HG03159 (cell line): ENCODE data around the gene ITGB6.
"Not testable (repeated sequence)": the region's sequence is repeated elsewhere in the genome, so short reads cannot be mapped to it uniquely, and the experiment has no call there.

Experiments used
- ATAC-seq: cut with Tn5 transposase; IDR thresholded peaks from one replicate; pipeline ENCODE4 v1.9.1; 2021; ENCODE audit warnings: mild to moderate bottlenecking, moderate library complexity; ENCODE audit not compliant: unreplicated experiment

ITGB6 gene

DNA sequence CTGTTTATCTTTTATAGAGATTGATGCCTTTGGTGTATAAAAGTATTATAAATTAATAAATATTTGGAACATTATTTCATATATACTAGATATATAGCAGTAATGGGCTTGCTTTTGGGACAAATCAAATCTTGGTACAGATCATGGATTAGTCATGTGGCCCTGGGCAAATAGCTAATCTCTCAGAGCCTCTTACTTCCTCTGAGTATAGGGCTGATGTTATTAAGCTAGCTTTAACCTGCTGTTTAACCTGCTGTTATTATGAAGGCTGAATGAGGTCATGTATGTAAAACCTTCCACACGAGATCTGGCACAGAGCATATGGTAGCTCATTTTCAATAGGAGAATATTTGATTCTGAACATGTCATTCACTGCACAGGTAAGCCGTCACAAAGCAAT, 5.7 kb downstream of the ITGB6 start:
- no peak for ATAC-seq

DNA sequence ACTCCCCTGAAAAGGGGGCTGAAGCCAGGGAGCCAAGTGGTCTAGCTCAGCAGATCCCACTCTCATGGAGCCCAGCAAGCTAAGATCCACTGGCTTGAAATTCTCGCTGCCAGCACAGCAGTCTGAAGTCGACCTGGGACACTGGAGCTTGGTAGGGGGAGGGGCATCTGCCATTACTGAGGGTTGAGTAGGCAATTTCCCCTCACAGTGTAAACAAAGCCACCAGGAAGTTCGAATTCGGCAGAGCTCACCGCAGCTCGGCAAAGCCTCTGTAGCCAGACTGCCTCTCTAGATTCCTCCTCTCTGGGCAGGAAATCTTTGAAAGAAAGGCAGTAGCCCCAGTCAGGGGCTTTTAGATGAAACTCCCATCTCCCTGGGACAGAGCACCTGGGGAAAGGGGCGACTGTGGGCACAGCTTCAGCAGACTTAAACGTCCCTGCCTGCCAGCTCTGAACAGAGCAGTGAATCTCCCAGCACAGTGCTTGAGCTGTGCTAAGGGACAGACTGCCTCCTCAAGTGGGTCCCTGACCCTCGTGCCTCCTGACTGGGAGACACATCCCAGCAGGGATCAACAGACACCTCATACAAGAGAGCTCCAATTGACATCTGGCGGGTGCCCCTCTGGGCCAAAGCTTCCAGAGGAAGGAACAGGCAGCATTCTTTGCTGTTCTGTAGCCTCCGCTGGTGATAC, 18.8 kb downstream of the ITGB6 start:
- not testable (repeated sequence) for ATAC-seq

DNA sequence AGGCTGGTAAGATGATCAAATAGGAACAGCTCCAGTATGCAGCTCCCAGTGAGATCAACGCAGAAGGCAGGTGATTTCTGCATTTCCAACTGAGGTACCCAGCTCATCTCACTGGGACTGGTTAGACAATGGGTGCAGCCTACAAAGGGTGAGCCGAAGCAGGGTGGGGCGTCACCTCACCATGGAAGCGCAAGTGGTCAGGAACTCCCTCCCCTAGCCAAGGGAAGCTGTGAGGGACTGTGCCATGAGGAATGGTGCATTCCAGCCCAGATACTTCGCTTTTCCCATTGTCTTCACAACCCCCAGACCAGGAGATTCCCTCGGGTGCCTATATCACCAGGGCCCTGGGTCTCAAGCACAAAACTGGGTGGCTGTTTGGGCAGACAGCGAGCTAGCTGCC, 19.4 kb downstream of the ITGB6 start:
- not testable (repeated sequence) for ATAC-seq

DNA sequence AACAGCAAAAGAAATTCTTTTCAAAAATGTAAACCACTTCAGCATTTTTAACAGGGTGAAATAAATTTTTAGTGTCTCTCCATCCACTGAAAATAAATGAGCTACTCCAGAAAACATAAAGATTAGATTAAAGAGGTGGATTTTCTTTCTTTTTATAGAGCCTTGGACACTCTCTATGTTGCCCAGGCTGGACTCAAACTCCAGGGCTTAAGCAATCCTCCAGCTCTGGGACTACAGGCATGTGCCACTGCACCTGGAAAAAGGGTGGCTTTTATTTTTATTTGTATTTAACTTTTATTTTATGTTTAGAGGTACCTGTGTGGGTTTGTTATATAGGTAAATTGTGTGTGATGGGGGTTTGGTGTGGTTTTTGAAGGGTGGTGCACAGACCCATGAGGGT, 19.9 kb downstream of the ITGB6 start:
- ATAC-seq, result no peak

DNA sequence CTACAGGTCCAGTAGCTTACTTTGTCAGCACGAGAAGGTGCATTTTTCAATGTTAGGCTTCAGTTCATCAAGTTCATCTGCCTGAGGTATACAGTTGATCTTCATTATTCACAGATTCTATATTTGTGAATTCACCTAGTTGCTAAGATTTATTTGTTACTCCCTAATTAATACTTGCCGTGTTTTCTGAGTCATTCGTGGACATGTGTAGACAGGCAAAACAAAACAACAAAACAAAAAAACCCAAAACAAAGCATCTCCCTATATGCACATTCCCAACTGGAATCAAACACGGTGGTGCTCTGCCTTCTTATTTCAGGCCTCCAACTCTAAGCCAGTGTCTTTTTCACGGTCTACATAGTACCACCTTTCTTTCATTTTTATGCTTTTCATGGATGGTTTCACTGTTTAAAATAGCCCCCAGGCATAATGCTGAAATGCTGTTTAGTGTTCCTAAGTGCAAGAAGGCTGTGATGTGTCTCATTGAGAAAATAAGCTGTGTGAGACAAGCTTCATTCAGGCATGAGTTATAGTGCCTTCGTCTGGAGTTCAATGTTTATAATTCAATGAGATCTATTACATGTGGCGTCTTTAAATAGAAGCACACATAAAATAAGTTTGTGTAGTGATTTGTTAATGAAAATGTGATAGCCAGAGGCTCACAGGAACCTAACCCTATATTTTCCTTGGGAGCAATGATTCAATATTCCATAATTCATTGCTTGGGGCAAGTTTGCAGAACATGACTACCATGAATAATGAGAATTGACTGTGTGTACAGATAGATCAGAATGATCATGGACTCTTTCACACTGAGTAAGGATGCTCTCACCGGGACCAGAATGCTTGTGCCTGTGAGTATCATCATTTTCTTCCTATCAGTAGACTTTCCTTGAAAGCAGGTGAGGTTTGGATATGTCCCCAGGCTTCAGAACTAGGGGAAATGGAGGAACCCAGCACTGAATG, 24.6 kb downstream of the ITGB6 start:
- no peak for ATAC-seq

DNA sequence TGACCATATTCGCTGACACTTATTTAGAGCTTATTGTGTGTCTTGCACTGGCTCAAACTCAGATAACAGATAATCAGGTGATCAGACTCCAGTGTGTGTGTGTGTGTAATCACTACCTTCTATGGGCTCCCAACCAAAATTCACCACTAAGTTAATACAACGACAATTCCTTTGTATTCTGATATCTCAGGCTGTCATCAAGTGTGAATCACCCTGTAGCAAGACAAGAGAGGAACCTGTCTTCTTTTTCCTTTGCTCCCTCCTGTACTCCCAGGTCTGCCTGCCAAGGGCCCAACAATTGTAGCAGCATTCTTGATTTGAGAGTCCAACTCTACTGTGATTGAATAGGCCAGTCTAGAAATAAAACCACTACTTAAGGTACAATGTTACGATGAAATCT, 25.8 kb downstream of the ITGB6 start:
- ATAC-seq, result no peak

DNA sequence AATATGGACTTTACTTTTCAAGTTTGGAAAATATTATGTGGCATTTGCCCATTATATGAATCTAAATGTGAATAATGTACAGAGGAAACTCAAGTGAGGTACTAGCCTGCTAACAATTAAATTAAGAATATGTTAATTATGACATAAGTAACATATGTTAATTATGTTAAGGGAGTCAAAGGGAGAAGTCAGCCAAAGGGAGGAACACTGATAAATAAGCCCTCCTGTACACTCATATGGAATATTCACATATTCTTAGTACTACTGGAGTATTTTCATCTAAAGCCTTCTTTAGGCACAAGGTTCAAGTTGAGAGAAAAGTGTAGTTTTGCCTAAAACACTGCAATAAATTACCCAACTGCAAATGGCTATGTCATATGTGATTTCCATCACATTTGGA, 30.1 kb downstream of the ITGB6 start:
- ATAC-seq, result no peak

DNA sequence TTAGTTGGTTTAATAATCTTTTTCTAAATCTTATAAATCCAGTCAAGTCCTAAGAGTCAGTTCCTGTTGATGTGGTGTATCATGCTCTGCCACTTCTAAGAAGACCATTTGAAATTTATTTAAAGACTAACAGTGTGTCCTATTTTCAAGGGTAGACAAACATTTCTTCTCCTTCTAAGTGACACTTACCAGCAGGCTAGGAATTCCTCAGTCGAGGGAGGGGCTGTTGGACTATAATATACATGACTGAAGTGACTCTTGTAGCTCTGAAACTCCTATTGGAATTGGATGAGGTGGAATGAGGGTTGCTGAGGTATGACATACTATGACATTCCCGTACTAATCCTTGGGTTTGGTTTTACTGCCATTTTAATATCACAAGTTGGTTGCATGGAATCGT, 30.6 kb downstream of the ITGB6 start:
- ATAC-seq, result no peak

DNA sequence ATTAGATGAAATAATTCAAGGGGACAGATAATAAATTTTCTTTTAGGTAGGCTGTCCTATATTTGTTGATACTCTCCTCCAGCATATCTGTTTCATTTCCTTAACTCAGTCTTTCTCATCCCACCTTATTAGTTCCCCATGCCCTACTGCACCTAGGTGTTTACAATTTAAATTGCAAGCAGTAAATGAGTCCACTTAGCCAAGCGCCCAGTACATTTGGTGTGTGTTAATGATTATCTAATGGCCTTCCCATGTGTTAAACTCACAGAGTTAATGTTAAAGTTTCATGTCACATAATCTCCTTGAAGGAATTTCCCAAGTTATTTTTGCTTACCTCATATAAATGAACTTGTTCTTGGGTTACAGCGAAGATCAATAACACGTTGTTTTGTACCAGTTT, 31.2 kb downstream of the ITGB6 start:
- ATAC-seq, result no peak

DNA sequence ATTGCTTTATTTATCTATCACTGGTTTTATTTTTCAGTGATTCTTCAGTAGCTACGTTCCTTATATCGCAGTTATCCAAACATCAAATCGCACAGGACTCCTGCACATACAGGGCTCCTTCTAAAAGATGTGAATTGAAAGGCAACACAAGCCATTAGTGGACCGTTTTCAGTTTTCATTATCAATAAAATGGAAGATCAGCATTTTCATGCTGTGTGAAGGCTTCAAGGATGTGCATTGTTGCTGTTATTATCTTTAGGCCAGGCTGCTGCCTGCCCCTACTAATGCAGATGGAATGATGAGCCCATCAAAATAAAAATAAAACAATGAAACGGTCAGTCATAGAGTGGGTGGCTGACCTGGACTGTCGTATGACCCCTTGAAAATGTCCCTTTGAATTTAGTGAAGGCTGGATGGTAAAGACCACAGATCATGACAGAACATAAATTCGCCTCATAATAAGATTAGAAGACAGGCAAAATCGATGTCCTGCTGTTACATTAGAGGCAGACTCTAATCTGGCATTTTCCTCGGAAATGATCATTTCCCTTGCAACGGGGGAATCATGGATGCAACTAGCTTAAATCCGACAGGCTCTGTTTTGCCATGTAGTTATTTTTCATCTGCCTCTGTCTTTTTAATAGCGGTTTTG, 32.9 kb downstream of the ITGB6 start:
- ATAC-seq, result no peak

DNA sequence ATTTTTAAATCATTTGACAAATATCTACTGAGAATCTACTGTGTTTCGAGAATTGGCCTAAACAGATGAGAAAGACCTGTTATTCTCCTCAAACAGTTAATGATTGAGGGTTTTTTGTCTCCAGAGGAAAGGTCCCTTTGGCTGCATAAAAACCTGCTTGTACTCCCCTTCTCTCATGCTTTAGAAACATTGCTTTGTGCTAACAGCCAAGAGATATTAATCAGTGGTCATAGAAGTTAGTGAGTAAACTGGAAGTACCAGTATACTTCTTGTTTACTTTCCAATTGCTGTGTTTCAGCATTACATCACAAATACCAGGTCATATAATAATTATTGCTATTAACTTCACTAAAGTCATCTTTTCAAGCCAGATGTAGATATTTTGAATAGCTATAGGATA, 34.1 kb downstream of the ITGB6 start:
- no peak for ATAC-seq

DNA sequence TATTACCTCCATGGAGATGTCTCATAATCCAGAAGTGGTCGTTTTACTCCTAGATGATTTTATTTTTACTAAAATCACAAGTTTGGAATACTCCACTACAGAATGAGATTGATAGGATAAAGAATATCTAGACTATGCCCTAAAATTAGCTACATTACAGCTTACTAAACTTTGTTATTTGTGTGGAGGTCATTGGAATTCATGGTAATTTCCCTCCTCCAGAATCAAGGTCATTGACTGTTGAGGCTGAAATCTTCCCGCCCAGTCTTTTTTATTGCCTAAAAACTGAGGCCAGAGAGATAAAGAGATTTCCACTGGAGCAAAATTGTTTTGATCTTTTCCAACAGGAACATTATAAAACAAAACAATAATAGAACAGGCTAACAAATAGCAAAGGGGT, 35.0 kb downstream of the ITGB6 start:
- no peak for ATAC-seq

DNA sequence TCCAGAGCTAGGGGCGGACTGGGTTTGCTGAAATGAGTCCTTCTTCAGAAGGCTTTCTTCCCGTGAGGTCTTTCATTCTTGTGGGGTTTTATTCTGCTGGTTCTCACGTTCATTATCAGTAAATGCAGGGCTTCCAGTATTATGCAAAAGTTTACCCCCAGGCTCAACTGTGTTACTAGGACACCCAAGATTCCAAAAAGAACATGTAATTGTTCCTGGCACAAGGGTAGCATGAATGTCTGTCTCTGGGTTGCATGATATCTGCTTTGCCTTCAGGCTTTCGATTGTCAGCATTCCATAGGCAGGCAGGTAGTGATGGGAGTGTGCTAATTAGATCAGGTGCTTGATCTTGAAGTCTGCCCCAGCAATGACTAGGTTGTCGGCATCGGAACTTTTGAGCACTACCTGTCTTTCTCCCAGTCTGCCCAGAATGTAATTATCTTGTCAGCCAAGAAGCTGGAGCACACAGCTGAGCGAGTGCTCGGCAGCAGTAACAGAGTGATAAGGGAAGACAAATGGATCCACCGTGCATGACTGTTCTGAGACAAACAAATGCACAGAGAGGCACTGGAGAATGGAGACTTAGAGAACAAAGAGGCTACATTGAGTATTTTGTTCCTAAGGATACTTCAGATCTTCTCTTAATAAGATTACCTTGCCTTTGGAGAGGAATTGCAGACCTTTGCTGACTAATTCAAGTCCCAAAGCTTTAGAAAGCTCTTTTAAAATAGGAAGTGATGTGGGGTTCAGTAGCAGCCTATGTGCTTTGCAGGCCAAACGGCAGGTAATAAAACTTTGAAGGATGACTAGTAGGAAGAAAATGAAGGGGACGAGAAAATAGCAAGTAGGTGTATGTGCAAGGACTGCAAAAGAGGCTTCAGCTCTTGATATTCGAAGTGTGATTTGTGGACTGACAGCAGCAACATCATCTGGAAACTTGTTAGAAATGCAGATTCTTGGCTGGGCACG, 41.9 kb downstream of the ITGB6 start:
- ATAC-seq, result no peak

DNA sequence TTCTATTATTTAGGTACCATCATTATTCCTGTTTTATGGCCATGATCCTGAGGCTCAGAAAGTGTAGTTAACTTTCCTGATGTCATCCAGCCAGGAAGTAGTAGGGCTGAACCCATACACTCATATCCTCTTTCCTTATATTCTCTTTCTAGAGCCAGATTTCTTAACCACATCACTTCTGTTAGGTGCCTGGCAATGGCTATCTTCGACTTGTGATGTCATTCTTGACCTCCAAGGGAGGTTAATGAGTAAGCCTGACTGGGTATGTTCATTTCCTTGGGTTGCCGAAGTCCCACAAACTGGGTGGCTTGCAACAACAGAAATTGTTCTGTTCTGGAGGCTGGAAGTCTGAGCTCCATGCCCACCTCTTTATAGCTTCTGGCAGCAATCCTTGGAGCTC, 43.4 kb downstream of the ITGB6 start:
- no peak for ATAC-seq

DNA sequence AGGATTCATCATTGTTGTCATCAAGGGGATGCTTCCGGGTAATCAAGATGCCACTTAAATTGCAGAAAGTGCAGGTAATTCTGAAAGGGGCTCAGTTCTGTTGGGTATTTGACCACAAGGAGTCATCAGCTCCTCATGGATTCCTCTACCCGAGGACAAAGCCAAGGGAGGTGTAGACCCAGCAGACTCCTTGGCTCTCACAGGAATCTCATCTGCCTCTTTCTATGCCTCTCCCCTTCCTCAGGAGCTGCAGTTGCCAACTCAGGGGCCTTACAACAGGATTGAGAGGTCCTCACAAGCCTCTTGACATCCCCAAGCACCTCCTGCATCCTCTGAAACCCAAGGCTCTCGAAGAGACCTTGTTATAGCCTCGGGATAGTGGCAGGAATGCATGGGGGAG, 44.0 kb downstream of the ITGB6 start:
- no peak for ATAC-seq

DNA sequence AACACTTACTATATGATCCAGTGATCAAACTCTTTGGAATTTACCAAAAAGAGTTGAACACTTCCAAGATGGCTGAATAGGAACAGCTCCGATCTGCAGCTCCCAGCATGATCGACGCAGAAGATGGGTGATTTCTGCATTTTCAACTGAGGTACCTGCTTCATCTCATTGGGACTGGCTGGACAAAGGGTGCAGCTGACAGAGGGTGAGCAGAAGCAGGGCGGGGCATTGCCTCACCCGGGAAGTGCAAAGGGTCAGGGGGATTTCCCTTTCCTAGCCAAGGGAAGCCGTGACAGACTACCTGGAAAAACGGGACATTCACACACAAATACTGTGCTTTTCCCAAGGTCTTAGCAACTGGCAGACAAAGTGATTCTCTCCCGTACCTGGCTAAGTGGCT, 51.7 kb downstream of the ITGB6 start:
- ATAC-seq, result not testable (repeated sequence)

DNA sequence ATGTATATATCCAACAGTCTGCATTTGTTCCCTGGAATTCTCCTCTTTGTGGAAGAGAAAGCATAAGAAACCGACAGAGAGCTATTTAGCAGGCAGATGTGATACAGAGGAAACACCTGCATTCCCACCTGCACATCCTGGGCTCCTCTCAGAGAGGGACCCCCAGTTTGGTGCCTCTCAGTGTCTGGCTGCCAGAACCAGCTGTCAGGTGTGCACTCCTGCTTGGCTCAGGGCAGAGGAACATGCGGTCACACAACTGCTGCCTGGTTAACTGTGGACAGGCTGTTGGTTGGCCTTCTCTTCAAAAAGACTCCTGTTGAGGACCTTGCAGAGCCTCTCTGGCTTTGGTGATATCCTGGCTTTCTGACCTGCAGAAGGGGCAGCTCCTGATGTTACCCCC, 54.6 kb downstream of the ITGB6 start:
- ATAC-seq, result no peak

DNA sequence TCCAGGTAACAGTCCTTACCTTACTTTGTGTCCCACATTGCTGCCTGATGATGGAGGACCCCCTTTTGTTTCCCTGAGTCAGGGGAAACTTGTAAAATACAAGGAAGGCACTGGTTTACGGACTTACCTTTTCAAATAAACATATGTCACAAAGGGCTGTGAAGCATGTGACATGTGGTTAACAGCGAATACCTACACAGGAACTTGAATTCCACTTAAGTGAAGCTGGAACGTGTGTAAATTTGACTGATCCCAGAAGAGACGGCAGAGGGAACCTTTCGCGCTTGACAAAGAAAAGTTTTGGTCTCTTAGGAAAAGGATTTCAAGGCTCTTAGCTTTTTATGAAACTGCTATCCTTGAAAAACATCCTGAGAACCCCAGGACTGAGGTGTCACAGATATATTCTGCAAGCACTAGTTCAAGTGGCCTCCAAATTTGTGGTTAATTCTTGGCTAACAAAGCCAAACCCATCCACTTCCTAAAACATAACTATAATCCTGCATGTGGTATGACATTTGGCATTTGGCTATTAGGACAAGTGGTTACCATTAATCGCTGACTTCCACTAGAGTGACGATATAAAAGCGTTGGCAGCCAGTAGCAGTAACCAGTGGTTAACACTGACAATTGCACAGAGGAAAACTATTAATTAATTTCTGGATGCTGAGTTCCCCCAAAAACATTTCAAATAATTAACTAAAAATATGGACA, 55.6 kb downstream of the ITGB6 start:
- ATAC-seq, result no peak

DNA sequence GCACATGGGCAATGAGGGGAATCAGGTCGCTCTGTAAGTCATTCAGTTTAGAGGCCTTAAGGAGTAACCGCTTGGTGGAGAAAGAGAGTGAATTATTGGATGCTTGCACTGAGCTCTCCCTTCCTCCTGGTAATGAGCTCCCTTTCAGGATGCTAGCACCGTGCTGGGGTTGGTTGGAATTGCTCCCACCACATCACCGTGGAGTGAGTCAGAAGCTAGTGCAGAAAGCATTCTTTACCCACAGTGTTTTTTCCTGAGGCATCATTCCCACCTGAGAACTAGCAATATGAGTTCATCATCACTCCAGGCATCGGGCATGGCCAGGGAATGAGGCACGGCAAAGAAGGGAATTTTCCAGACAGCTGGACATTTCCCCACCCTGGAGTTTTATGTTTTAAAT, 57.6 kb downstream of the ITGB6 start:
- ATAC-seq, result no peak

DNA sequence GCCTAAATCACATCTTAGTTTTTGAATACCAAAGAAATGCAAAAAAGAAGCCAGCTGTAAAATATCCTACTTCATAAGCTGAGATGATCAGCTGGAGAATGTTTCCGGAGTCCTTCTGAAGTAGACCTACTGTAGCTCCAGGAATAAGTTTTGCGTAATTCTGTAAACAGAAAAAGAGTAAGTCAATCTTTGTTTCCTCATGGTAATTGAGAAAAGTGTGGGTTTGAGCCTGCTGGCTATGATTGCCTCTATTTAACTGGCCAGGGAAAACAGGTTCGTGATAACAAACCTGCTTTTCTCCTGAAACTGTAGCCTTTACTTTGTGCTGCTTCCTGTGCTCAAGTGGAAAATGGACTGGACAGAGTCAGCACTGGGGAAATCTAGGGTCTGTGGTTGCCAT, 58.2 kb downstream of the ITGB6 start:
- ATAC-seq, result no peak
